ENCODE measurements around the gene UBL3.

The UBL3 gene

GRCh38 chr13:29875646-29876045 lies 25.2 kb upstream of the UBL3 start:
- ChIA-PET POLR2A (no interaction called here), CTCF (no interaction called here)
- H3K27ac ChIP-seq (ENCODE audit: extremely low read depth, low read depth, low read length), result no peak overlapping the region
- TF ChIP-seq ZXDB (tag by site-specific recombination; IDR thresholded peaks at IDR 0.05), result no peak
- no peak for TF ChIP-seq ZBTB44 (tag by site-specific recombination; IDR thresholded peaks at IDR 0.05)
- TF ChIP-seq ZNF416 (tag by site-specific recombination; IDR thresholded peaks at IDR 0.05), result no peak
- no peak for TF ChIP-seq KLF16 (tag by site-specific recombination; IDR thresholded peaks at IDR 0.05)
- TF ChIP-seq ZNF302 (tag by site-specific recombination; IDR thresholded peaks at IDR 0.05; ENCODE audit: low read depth), result no peak
- no peak for TF ChIP-seq ZBTB48 (tag by site-specific recombination; IDR thresholded peaks at IDR 0.05)
- TF ChIP-seq, protein P1, sequence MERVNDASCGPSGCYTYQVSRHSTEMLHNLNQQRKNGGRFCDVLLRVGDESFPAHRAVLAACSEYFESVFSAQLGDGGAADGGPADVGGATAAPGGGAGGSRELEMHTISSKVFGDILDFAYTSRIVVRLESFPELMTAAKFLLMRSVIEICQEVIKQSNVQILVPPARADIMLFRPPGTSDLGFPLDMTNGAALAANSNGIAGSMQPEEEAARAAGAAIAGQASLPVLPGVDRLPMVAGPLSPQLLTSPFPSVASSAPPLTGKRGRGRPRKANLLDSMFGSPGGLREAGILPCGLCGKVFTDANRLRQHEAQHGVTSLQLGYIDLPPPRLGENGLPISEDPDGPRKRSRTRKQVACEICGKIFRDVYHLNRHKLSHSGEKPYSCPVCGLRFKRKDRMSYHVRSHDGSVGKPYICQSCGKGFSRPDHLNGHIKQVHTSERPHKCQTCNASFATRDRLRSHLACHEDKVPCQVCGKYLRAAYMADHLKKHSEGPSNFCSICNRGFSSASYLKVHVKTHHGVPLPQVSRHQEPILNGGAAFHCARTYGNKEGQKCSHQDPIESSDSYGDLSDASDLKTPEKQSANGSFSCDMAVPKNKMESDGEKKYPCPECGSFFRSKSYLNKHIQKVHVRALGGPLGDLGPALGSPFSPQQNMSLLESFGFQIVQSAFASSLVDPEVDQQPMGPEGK (tag by site-specific recombination; IDR thresholded peaks at IDR 0.05), result no peak
- no peaks in the 10 kb centered on the region for H3K4me1 ChIP-seq (ENCODE audit: control insufficient read depth, insufficient read depth, low read length)
- H3K36me3 ChIP-seq (ENCODE audit: control insufficient read depth in 2 of 2, insufficient read depth in 1 of 2, low read length in 2 of 2), result no peaks in the 10 kb centered on the region
- H3K9me3 ChIP-seq (ENCODE audit: control insufficient read depth, insufficient read depth, low read depth, low read length), result no peaks in the 10 kb centered on the region
- no peak overlapping the region for H3K4me3 ChIP-seq (ENCODE audit: low read depth, low read length)

DNA sequence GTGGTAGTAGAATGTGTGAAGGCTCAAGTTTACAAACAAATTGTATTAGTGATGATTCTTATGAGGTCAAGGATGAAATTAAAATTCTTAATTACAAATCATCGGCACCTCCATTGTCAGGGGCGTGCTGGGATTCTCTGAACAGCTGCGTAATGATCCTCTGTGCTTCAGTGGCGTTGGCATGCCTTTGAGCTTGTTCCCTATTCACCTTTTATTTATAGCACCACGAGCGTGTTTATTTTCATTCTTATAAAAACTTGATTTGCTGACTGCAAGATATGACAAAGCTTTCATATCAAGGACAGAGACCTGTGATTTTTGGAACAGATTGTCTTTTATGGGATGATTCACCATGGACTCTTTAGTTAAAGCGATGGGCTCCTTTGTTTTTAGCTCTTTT lies 18.2 kb upstream of the UBL3 start:
- Histone ChIP-seq H3K4me3 (ENCODE audit: low read depth, low read length) (no peak overlapping the region), H3K36me3 (ENCODE audit: control insufficient read depth in 2 of 2, insufficient read depth in 1 of 2, low read length in 2 of 2) (no peaks in the 10 kb centered on the region), H3K27ac (ENCODE audit: extremely low read depth, low read depth, low read length) (no peak overlapping the region), H3K4me1 (ENCODE audit: control insufficient read depth, insufficient read depth, low read length) (no peaks in the 10 kb centered on the region), H3K9me3 (ENCODE audit: control insufficient read depth, insufficient read depth, low read depth, low read length) (no peaks in the 10 kb centered on the region)
- ChIA-PET POLR2A (interaction anchor here (1.5 kb wide), 1 partner anchor 18 kb away, joined by 4 read pairs; the partner anchor contains the start of gene UBL3), CTCF (no interaction called here)
- TF ChIP-seq TRIM28 (IDR thresholded peaks at IDR 0.05; ENCODE audit: borderline replicate concordance, low read length) (no peak), OVOL3 (tag by site-specific recombination; IDR thresholded peaks at IDR 0.05) (no peak), ZNF26 (tag by site-specific recombination; IDR thresholded peaks at IDR 0.05) (no peak), ZNF692 (tag by site-specific recombination; IDR thresholded peaks at IDR 0.05) (no peak), ZNF501 (tag by site-specific recombination; IDR thresholded peaks at IDR 0.05) (no peak)

- H3K9me3 ChIP-seq (ENCODE audit: control insufficient read depth, insufficient read depth, low read depth, low read length), result no peaks in the 10 kb centered on the region
- CTCF ChIA-PET, result interaction anchor here (1.2 kb wide), 1 partner anchor 58 kb away, joined by 4 read pairs; no protein-coding TSS in a partner anchor
- H3K36me3 ChIP-seq (ENCODE audit: control insufficient read depth in 2 of 2, insufficient read depth in 1 of 2, low read length in 2 of 2), result no peaks in the 10 kb centered on the region
- no peak overlapping the region for H3K4me3 ChIP-seq (ENCODE audit: low read depth, low read length)
- POLR2A ChIA-PET, result interaction anchor here (0.7 kb wide), 1 partner anchor 15 kb away, joined by 3 read pairs; no protein-coding TSS in a partner anchor
- no peaks in the 10 kb centered on the region for H3K4me1 ChIP-seq (ENCODE audit: control insufficient read depth, insufficient read depth, low read length)
- no peak overlapping the region for H3K27ac ChIP-seq (ENCODE audit: extremely low read depth, low read depth, low read length)
- TF ChIP-seq ZSCAN18 (tag by site-specific recombination; IDR thresholded peaks at IDR 0.05), result no peak
- no peak for TF ChIP-seq PRDM4 (tag by site-specific recombination; IDR thresholded peaks at IDR 0.05)
- TF ChIP-seq ZBTB11 (tag by site-specific recombination; conservative IDR thresholded peaks at IDR 0.05; ENCODE audit: low read depth), result no peak
- TF ChIP-seq ZBTB17 (tag by site-specific recombination; IDR thresholded peaks at IDR 0.05), result no peak
- no peak for TF ChIP-seq ZNF530 (tag by site-specific recombination; IDR thresholded peaks at IDR 0.05; ENCODE audit: low read depth)
- no peak for TF ChIP-seq ZNF121 (tag by site-specific recombination; IDR thresholded peaks at IDR 0.05)
These were observed 15.5 kb upstream of the UBL3 start for GRCh38 chr13:29865934-29866333.
